ENCODE measurements around the gene CPO.

CPO gene

GRCh38 chr2:206978746-206979145 lies 39.4 kb downstream of the CPO start:
- no peak for DNase-seq

GRCh38 chr2:206979365-206979764 lies 40.0 kb downstream of the CPO start:
- no peak for DNase-seq

- DNase-seq: no peak
Observed at GRCh38 chr2:206979922-206980321, 40.6 kb downstream of the CPO start.

- DNase-seq: no peak
Observed at GRCh38 chr2:206980413-206980812, 41.1 kb downstream of the CPO start.

- no peak for DNase-seq
Observed at GRCh38 chr2:206981086-206981674, 41.9 kb downstream of the CPO start.

- DNase-seq: peak; percentile 64
Observed at GRCh38 chr2:206981739-206982340, 42.5 kb downstream of the CPO start.

- no peak for DNase-seq
Observed at GRCh38 chr2:206982360-206982955, 43.1 kb downstream of the CPO start.

- no peak for DNase-seq
Observed at GRCh38 chr2:206983161-206983859, 44.0 kb downstream of the CPO start.

GRCh38 chr2:206984206-206984605 lies 44.9 kb downstream of the CPO start:
- DNase-seq: no peak

GRCh38 chr2:206986943-206987342 lies 47.6 kb downstream of the CPO start:
- DNase-seq: no peak

- DNase-seq: no peak
Observed at GRCh38 chr2:206987810-206988209, 48.5 kb downstream of the CPO start.

- DNase-seq: no peak
Observed at GRCh38 chr2:206988884-206989283, 49.6 kb downstream of the CPO start.

GRCh38 chr2:206989311-206989710 lies 50.0 kb downstream of the CPO start:
- DNase-seq: no peak

- no peak for DNase-seq
Observed at GRCh38 chr2:206990360-206990759, 51.0 kb downstream of the CPO start.

- DNase-seq: no peak
Observed at GRCh38 chr2:206991070-206991469, 51.8 kb downstream of the CPO start.

- no peak for DNase-seq
Observed at GRCh38 chr2:206993396-206993911, 54.1 kb downstream of the CPO start.

- DNase-seq: no peak
Observed at GRCh38 chr2:206993964-206994363, 54.6 kb downstream of the CPO start.

- DNase-seq: no peak
Observed at GRCh38 chr2:206996556-206997065, 57.3 kb downstream of the CPO start.

GRCh38 chr2:207008105-207008990 lies 69.0 kb downstream of the CPO start:
- peak; percentile 9 for DNase-seq

GRCh38 chr2:207012461-207012860 lies 73.1 kb downstream of the CPO start:
- DNase-seq: no peak

GRCh38 chr2:207014424-207014823 lies 75.1 kb downstream of the CPO start:
- DNase-seq: no peak

- no peak for DNase-seq
Observed at GRCh38 chr2:207015901-207016300, 76.6 kb downstream of the CPO start.

Data from T1000 (cell line).